Loucy (cell line): ENCODE measurements around the gene CPOX.

ENCODE experiments used
- H2AFZ ChIP-seq: fragments of 200-600 bp; sonication (generic); 2 replicates; pipeline ENCODE4 v1.6.0; 2016; ENCODE audit warnings: antibody characterized with exemption, mild to moderate bottlenecking, low read length, moderate library complexity
- H3F3A ChIP-seq: fragments of 200-600 bp; 2 replicates; pipeline ENCODE4 v1.6.0; 2016; ENCODE audit warnings: antibody characterized with exemption, low read depth, mild to moderate bottlenecking
- H3K27me3 ChIP-seq: fragments of 200-600 bp; sonication (generic); 2 replicates; pipeline ENCODE4 v1.6.1; 2014; ENCODE audit warnings: low read length, mild to moderate bottlenecking; ENCODE audit not compliant: insufficient read depth, poor library complexity, severe bottlenecking
- H3K36me3 ChIP-seq: fragments of 200-600 bp; sonication (generic); 2 replicates; pipeline ENCODE4 v1.6.1; 2016; ENCODE audit warnings: low read length; ENCODE audit not compliant: insufficient read depth
- H3K4me1 ChIP-seq: fragments of 200-600 bp; sonication (generic); 2 replicates; pipeline ENCODE4 v1.5.1; 2014; ENCODE audit warnings: low read length, mild to moderate bottlenecking; ENCODE audit not compliant: insufficient read depth, poor library complexity, severe bottlenecking
- H3K4me2 ChIP-seq: fragments of 200-600 bp; sonication (generic); 2 replicates; pipeline ENCODE4 v1.6.0; 2014; ENCODE audit warnings: antibody characterized with exemption, low read length, low read depth, mild to moderate bottlenecking; ENCODE audit not compliant: poor library complexity, severe bottlenecking
- H3K4me3 ChIP-seq: fragments of 200-600 bp; sonication (generic); 2 replicates; pipeline ENCODE4 v1.5.1; 2014; ENCODE audit warnings: low read length, mild to moderate bottlenecking, mixed read lengths; ENCODE audit not compliant: poor library complexity, severe bottlenecking
- H3K79me2 ChIP-seq: fragments of 200-600 bp; sonication (generic); 2 replicates; pipeline ENCODE4 v1.6.1; 2014; ENCODE audit warnings: low read length; ENCODE audit not compliant: insufficient read depth
- H3K9ac ChIP-seq: fragments of 200-600 bp; sonication (generic); 2 replicates; pipeline ENCODE4 v1.6.0; 2014; ENCODE audit warnings: mild to moderate bottlenecking, low read depth, low read length, moderate library complexity; ENCODE audit not compliant: poor library complexity, severe bottlenecking
- H3K9me2 ChIP-seq: fragments of 200-600 bp; sonication (generic); replicated peaks from 2 replicates; pipeline ENCODE4 v1.6.1; 2016; ENCODE audit warnings: low read depth, low read length, mixed read lengths
- H3K9me3 ChIP-seq: fragments of 200-600 bp; sonication (generic); 2 replicates; pipeline ENCODE4 v1.6.1; 2014; ENCODE audit warnings: mild to moderate bottlenecking, antibody characterized with exemption, low read length, low read depth; ENCODE audit not compliant: insufficient read depth
- H4K20me1 ChIP-seq: fragments of 200-600 bp; sonication (generic); 2 replicates; pipeline ENCODE4 v1.6.0; 2014; ENCODE audit warnings: antibody characterized with exemption, low read length, mild to moderate bottlenecking; ENCODE audit not compliant: insufficient read depth, poor library complexity, severe bottlenecking
- CTCF ChIP-seq: fragments of 200-600 bp; sonication (generic); conservative IDR thresholded peaks from 2 replicates; pipeline ENCODE4 v1.5.1; 2014; ENCODE audit warnings: mild to moderate bottlenecking, antibody characterized with exemption, low read length
- EZH2phosphoT487 ChIP-seq: fragments of 200-600 bp; IDR thresholded peaks from 2 replicates; pipeline ENCODE4 v1.6.1; 2018; ENCODE audit warnings: antibody characterized with exemption, mild to moderate bottlenecking, moderate library complexity, borderline replicate concordance

CPOX gene

DNA sequence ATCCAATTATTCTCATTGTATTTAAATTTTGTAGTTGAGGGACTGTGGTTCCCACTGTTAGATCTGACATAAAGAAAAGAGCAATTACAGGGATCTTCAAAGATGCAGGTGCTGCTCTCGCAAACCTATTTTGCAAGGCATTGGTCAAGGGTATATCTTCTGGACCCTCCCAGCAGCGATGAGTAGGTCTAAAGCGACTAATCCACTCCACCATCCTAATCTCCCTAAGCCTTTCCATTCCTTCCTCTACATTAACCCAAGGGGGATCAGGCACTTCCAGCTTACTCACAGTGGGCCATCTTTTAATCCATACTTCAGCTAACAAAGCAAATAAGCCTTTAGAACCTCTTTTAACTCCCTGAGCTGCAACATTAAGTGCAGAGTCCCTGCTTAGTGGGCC lies 37.0 kb upstream of the CPOX start:
- TF ChIP-seq EZH2phosphoT487 = no peak
- no peak for TF ChIP-seq CTCF
- H4K20me1 ChIP-seq = no peaks in the 10 kb centered on the region
- no peaks in the 10 kb centered on the region for H3K27me3 ChIP-seq
- H3K4me2 ChIP-seq = no peak overlapping the region
- no peaks in the 10 kb centered on the region for H3F3A ChIP-seq
- no peaks in the 10 kb centered on the region for H3K79me2 ChIP-seq
- no peaks in the 10 kb centered on the region for H3K4me1 ChIP-seq
- H2AFZ ChIP-seq = no peak overlapping the region
- H3K9me3 ChIP-seq = no peaks in the 10 kb centered on the region
- H3K9me2 ChIP-seq = no peaks in the 10 kb centered on the region
- no peaks in the 10 kb centered on the region for H3K36me3 ChIP-seq
- no peak overlapping the region for H3K4me3 ChIP-seq
- no peak overlapping the region for H3K9ac ChIP-seq

- Histone ChIP-seq H3K9ac (no peak overlapping the region), H3K9me2 (no peaks in the 10 kb centered on the region), H3K4me3 (no peak overlapping the region), H3K9me3 (no peaks in the 10 kb centered on the region), H3F3A (no peaks in the 10 kb centered on the region), H4K20me1 (no peaks in the 10 kb centered on the region), H3K79me2 (no peaks in the 10 kb centered on the region), H3K4me1 (no peaks in the 10 kb centered on the region), H2AFZ (no peak overlapping the region), H3K4me2 (no peak overlapping the region), H3K27me3 (no peaks in the 10 kb centered on the region), H3K36me3 (no peaks in the 10 kb centered on the region)
- TF ChIP-seq EZH2phosphoT487 (no peak), CTCF (no peak)
Measured at GRCh38 chr3:98628317-98628716, 34.9 kb upstream of the CPOX start.

DNA sequence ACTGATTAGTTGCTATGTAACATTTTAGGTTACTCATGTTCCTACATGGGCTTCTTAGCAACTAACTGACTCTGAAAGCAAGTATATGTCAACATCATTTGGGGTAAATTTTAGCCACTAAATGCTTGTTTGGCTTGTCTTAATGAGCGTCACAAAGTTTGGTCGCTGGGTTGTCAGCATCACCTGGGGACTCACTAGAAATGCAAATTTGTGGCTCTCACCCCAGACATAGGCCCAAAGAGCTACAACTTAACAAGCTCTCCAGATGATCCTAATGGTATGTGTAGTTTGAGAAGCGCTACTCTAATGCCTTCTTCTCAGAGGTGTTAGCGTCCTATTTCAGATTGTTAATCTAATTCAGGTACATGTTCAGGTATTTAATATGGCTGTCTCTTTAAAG lies 32.7 kb upstream of the CPOX start:
- Histone ChIP-seq H3K9me3 (no peaks in the 10 kb centered on the region), H3K4me2 (no peak overlapping the region), H3K4me1 (no peaks in the 10 kb centered on the region), H3K79me2 (no peaks in the 10 kb centered on the region), H3K4me3 (no peak overlapping the region), H3F3A (no peaks in the 10 kb centered on the region), H3K9ac (no peak overlapping the region), H3K27me3 (no peaks in the 10 kb centered on the region), H3K36me3 (no peaks in the 10 kb centered on the region), H3K9me2 (no peaks in the 10 kb centered on the region), H4K20me1 (no peaks in the 10 kb centered on the region), H2AFZ (no peak overlapping the region)
- TF ChIP-seq CTCF = no peak
- no peak for TF ChIP-seq EZH2phosphoT487
